HG03565 (cell line): ENCODE measurements around the gene PSMC3.

ENCODE experiments used
- ATAC-seq: cut with Tn5 transposase; IDR thresholded peaks from one replicate; pipeline ENCODE4 v1.9.1; 2021; ENCODE audit warnings: mild to moderate bottlenecking, moderate library complexity; ENCODE audit not compliant: unreplicated experiment

The PSMC3 gene

DNA sequence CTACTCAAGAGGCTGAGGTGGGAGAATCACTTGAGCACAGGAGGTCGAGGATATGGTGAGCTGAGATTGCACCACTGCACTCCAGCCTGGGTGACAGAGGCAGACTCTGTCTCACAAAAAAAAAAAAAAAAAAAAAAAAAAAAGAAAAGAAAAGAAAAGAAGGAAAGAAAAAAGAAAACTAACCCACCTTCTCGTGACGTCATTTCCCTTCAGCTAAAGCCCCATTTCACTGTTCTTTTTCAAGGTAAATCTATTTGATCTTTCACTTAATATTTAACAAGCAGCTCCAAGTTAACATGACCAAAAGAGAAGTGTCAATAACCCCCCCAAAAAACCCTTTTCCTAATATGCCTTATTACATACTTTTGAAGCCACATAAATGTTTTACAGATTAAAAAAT is 17.6 kb upstream of the PSMC3 start:
- ATAC-seq, result no peak

- ATAC-seq, result no peak
Measured at GRCh38 chr11:47443028-47443700, 16.9 kb upstream of the PSMC3 start.

DNA sequence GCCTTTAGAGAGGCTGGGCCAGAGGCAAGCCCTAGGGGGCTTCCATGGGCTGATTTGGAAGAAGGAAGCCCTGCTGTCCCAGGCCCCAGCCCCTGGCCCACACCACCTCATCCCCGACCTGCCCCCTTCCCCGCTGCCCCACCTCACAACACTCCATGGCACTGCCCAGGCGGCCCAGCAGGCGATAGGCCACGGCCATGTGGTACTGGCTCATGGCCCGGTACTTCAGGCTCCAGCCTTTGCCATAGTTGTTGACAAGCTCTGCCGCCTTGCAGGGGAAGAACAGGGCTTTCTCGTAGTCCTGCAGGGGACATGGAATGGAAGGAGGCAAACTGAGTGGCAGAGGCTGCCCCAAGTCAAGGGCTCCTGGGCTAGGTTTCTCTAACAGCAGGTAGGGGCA is 16.3 kb upstream of the PSMC3 start:
- no peak for ATAC-seq

DNA sequence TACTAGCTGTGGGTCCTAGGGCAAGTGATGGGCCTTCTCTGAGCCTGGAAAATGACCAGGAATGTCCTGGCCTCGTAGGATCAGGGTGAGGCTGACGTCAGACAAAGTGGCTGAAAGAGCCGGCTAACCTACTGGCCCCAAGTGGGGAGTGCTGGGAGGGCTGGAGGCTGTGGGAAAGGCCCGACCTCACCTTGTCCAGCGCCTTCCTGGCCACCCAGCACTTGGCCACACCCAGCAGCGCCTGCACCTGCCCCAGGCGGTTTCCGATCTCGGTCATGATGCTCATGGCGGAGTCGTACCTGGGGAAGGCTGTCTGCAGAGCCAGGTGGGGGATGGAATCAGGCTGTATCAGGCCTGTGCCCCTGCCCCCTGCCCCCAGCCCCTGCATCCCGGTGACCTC is 15.2 kb upstream of the PSMC3 start:
- ATAC-seq, result no peak

DNA sequence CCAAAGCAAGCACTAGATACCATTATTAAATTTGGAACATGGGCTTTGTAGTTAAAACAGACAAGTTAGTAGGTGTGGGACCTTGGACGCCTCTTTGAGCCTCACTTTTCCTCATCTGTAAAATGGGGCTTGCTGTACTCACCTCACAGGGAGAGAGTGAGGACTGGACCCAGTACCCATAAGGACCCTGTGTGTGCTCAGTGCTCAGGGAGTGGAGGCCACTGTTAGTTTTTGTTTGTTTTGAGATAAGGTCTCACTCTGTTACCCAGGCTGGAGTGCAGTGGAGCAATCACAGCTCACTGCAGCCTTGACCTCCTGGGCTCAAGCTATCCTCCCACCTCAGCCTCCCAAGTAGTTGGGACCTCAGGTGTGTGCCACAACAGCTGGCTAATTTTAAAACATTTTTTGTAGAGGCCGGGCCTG is 13.8 kb upstream of the PSMC3 start:
- ATAC-seq, result no peak

- no peak for ATAC-seq
Measured at GRCh38 chr11:47438721-47439120, 12.5 kb upstream of the PSMC3 start.

- ATAC-seq, result no peak
Measured at GRCh38 chr11:47437746-47438418, 11.6 kb upstream of the PSMC3 start.

GRCh38 chr11:47437218-47437745 is 11.0 kb upstream of the PSMC3 start:
- no peak for ATAC-seq

DNA sequence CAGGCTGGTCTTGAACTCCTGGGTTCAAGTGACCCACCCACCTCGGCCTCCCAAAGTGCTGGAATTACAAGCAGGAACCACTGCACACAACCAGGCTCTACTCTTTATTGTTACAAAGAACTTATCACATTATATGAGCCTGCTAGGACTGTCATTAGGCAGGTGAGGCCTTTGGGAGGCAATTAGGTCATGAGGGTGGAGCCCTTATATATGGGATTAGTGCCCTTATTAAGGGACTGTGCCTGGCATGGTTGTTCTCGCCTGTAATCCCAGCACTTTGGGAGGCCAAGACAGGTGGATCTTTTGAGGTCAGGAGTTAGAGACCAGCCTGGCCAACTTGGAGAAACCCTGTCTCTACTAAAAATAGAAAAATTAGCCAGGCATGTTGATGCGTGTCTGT is 10.5 kb upstream of the PSMC3 start:
- ATAC-seq, result no peak

DNA sequence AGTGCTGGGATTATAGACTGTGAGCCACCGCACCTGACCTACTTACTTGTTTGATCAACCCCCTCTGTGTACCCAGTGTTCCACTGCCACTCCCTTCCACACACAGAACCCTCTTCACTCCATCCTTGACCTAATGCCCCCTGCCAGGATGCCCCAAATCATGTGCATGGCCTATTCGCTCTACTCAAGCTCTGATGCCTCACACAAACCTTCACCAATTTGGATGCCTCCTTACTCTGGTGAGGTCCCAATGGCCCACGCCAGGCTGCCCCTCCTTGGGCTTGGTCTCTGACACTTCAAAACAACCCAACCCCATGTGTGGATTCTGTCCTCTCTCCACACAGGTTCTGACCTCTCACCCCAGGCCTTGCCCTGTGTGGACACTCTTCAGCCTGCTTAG is 9.4 kb upstream of the PSMC3 start:
- ATAC-seq, result no peak

DNA sequence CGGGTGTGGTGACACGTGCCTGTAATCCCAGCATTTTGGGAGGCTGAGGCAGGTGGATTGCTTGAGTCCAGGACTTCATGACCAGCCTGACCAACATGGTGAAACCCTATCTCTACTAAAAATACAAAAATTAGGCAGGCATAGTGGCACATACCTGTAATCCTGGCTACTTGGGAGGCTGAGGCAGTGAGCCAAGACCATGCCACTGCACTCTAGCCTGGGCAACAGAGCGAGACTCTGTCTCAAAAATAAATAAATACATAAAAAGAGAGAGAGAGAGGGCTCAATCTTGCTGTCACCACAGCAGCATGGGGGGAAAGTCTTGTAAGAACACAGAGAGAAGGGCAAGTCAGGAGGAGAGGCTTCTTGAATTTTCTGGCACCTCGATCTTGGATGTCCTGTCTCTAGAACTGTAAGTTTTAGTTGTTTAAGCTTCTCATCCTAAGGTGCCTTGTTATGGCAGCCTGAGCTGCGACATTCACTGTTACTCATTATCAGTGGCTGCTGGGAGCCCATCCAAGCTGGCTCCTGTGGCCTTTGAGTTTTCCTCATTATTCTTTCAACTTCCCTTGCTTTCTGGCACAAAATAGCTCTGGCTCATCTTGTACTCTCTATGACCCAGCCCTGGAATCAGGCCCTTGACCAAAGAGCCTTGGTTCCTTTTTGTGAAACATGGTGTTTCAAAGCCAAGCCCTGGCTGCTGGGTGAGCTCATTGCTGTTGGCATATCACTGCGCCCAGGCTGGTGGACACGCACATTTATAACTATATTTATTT is 8.0 kb upstream of the PSMC3 start:
- no peak for ATAC-seq

DNA sequence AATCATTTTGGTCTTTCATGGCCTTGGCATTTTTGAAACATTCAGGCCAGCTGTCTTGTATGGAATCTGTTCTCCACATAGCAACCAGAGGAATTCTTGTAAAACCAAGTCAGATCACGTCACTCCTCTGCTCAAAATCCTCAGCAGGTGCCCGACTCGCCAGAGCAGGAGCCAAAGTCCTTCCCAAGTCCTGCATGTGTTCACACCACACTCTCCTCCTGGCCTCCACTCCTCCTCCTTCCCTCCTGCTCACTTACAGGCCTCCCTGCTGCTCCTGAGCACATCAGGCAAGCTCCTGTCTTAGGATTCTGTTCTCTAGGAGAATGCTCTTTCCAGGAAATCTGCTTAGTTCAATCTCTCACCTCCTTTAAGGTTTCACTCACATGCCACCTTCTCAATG is 6.9 kb upstream of the PSMC3 start:
- ATAC-seq, result no peak

- no peak for ATAC-seq
Measured at GRCh38 chr11:47431356-47432083, 5.3 kb upstream of the PSMC3 start.

DNA sequence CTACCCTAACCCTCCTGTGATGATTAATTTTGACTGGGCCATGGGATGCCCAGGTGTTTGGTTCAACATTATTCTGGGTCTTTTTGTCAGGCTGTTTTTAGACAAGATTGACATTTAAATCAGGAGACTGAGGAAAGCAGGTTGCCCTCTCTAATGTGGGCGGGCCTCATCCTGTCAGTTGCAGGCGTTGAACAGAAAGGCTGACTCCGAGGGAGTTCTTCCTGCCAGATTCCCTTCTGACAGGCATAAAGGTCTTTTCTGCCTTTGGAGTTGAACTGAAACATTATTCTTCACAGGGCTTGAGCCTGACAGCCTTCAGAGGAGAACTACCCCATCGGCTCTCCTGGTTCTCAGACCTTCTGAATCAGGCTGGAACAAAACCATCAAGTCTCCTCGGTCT is 4.3 kb upstream of the PSMC3 start:
- ATAC-seq, result no peak

DNA sequence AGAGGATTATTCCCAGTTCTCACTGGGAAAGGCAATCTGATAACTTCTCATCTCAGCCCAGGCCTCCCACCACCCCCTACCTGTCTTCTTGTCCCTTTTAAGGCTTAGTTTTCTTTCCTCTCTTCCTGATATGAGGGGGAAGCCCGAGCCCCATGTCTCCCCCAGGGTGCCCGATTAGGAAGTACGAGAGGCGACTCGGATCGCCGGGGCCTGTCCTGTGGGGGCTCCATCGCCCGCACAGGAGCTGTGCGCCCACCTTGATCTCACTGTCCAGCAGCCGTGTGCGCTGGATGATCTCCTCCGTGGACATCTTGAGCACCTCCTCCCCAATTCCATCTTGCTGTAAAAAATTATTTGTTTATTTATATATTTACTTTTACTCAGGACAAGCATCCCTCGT is 628 bp downstream of the PSMC3 start:
- no peak for ATAC-seq

DNA sequence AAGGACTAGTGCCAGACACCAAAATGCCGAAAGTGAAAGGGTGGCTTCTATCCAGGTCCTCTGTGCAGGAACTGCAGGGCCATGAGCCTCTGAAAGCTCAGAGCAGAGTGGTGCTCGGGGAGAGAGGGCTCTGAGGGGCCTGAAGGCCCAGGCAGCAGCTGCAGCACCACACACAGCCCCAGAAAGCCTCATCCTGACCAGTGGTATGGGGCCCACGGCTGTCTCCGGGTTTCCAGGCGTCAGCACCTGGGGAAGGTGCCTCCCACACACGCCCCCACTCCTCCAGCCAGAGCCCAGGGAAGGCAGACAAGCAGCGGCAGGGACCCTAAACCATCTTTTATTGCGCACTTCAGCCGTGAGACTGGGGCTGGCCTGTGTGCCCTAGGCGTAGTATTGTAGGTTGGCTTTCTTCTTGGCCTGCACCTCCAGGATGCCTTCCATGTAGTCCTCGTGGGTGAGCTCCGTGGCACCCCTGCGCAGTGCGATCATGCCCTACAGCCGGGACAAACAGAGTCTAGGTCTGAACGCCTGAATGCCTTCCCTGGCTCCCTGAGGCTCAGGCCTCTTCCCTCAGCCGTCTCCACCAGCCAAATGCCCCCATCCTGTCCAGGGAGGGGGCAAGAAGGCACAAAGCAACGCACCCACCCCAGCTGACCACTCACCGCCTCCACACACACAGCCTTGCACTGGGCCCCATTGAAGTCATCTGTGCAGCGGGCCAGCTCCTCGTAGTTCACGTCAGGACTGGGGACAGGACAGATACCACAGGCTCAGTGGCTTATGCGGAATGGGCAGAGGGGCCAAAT is 7.6 kb downstream of the PSMC3 start:
- ATAC-seq, result no peak

DNA sequence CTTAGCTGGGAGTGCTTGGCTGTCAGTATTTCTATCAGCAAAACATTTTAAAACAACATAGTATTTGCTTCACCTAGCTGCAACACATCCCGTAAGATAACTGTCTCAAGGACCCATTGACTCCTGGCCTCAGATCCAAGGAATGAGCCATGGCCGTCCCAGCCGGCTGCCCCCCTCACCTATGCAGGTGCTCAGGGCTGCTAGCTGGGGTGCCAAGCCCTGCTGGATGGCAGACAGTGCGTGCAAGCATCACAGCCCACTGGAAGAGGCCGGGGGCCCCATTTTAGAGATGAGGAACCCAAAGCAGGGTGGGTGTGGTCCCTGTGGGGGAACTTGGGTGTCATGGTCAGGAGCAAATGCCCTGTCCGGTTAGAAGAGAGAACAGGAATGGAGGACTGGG is 8.5 kb downstream of the PSMC3 start:
- ATAC-seq, result no peak

DNA sequence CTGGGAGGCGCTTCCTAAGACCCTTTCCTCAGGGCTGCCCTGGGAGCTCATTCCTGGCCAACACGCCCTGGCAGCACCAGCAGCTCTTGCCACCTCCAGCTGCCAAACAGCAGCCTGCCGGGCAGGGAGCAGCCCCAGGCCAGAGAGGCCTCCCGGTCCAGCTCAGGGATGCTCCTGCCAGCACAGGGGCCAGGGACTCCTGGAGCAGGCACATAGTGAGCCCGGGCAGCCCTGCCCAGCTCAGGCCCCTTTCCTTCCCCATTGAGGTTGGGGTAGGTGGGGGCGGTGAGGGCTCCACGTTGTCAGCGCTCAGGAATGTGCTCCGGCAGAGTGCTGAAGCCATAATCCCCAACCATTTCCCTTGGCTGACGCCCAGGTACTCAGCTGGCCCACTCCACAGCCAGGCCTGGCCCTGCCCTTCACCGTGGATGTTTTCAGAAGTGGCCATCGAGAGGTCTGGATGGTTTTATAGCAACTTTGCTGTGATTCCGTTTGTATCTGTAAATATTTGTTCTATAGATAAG is 10.2 kb downstream of the PSMC3 start:
- ATAC-seq, result no peak

DNA sequence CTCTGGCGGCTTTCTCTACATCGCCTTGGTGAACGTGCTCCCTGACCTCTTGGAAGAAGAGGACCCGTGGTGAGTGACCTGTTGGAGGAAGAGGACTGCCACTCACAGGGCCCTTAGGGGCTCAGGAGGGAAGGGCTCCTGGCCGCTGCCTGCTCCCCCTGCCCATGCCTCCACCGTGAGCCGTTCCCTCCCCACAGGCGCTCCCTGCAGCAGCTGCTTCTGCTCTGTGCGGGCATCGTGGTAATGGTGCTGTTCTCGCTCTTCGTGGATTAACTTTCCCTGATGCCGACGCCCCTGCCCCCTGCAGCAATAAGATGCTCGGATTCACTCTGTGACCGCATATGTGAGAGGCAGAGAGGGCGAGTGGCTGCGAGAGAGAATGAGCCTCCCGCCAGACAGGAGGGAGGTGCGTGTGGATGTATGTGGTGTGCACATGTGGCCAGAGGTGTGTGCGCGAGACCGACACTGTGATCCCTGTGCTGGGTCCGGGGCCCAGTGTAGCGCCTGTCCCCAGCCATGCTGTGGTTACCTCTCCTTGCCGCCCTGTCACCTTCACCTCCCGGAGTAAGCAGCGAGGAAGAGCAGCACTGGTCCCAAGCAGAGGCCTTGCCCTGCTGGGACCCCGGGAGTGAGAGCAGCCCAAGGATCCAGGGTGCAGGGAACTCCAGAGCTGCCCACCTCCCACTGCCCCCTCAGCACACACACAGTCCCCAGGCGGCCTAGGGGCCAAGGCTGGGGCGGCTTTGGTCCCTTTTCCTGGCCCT is 11.0 kb downstream of the PSMC3 start:
- no peak for ATAC-seq
